ENCODE data around the gene PTTG1IP. TPM values are rescaled to one million over a fixed set of nuclear protein-coding genes. Genes with fewer than 3 reads are reported as not detected.

The PTTG1IP gene
- total RNA-seq, 1 experiment from 2014 or later: 330 TPM

DNA sequence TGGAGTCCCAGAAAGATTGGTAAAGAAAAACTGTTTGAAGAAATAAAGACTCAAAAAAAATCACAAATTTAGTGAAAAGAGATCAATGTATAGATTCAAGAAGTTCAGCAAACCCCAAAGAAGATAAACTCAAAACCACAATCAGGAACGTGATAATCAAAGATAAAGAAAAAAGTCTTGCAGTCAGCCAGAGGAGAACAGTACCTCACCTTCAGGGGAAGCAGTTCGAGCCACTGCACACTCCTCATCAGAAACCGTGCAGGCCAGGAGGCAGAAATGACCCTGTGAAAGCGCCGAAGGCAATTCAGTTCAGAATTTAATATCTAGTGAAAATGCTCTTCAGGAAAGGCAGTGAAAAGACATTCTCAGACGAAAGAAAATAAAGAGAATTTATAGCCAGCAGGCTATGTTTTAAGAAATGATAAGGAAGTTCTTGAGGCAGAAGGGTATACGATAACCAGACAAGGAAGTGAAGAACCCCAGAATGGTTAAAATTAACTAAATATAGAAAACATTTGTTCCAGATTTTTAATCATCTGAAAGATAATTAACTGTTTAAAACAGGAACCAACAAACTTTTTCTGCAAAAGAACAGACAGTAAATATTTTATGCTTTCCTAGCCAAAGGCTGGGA is 42.1 kb downstream of the PTTG1IP start:
- Histone ChIP-seq H3K9me2 (replicated peaks; ENCODE audit: low read length) (no peaks in the 10 kb centered on the region), H3K4me2 (ENCODE audit: low read length) (no peak overlapping the region), H3K9ac (ENCODE audit: low read length) (no peak overlapping the region), H3F3A (ENCODE audit: low read length, unreplicated experiment) (no peaks in the 10 kb centered on the region), H3K79me2 (ENCODE audit: low read length) (no peaks in the 10 kb centered on the region), H3K27me3 (ENCODE audit: low read length) (no peaks in the 10 kb centered on the region), H2AFZ (ENCODE audit: low read length) (no peak overlapping the region), H3K27ac (ENCODE audit: low read length) (no peak overlapping the region), H3K4me1 (ENCODE audit: insufficient read depth, low read length) (no peaks in the 10 kb centered on the region), H4K20me1 (ENCODE audit: low read length) (no peaks in the 10 kb centered on the region), H3K36me3 (ENCODE audit: low read depth, low read length) (no peaks in the 10 kb centered on the region), H3K9me3 (ENCODE audit: low read length) (peaks cover 15% of the 10 kb centered on the region; the same call in 1 of the 2 replicates), H3K4me3 (ENCODE audit: low read length) (no peak overlapping the region)
- no peak for ATAC-seq
- BruUV-seq (replicated peaks): no TSS peak
- intact Hi-C loops (cut with micrococcal nuclease): no loop called here
- ChIA-PET POLR2A (ENCODE audit: unreplicated experiment) (no interaction called here), CTCF (no interaction called here)
- no peak for DNase-seq
- TF ChIP-seq, protein P1, sequence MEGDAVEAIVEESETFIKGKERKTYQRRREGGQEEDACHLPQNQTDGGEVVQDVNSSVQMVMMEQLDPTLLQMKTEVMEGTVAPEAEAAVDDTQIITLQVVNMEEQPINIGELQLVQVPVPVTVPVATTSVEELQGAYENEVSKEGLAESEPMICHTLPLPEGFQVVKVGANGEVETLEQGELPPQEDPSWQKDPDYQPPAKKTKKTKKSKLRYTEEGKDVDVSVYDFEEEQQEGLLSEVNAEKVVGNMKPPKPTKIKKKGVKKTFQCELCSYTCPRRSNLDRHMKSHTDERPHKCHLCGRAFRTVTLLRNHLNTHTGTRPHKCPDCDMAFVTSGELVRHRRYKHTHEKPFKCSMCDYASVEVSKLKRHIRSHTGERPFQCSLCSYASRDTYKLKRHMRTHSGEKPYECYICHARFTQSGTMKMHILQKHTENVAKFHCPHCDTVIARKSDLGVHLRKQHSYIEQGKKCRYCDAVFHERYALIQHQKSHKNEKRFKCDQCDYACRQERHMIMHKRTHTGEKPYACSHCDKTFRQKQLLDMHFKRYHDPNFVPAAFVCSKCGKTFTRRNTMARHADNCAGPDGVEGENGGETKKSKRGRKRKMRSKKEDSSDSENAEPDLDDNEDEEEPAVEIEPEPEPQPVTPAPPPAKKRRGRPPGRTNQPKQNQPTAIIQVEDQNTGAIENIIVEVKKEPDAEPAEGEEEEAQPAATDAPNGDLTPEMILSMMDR (conservative IDR thresholded peaks at IDR 0.05; ENCODE audit: low read depth, low read length): no peak
- no peak for TF ChIP-seq EZH2 (IDR thresholded peaks at IDR 0.05; ENCODE audit: low read length, unreplicated experiment)
- no peak for TF ChIP-seq EZH2phosphoT487 (IDR thresholded peaks at IDR 0.05; ENCODE audit: borderline replicate concordance, low read length)

DNA sequence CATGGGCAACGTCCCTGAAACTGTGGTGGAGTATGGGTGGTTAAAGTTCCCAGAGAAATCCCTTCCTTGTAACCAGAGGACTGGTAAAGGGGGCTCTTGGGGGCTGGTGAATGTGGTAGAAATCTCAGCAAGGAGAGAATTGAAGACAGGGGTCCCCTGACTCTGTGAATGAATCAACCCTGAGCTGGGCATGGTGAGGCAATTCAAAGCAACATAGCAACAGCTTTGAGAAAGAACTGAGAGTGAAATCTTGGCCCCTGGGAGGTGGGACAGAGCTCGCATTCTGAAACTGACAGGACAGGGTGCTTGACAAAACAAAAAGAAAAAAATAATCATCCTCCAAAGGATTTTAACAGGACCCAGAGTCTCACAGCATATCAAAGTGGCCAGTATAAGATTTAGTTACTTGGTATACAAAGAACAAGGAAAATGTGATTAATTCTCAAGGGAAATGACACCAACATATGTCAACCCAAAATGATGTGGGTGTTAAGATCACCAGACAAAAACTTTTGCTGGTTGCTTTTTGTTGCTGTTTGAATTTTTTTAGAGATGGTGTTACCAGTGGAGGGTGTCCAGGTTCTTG is 43.9 kb downstream of the PTTG1IP start:
- no peak overlapping the region for H3K9ac ChIP-seq (ENCODE audit: low read length)
- no peak overlapping the region for H3K4me3 ChIP-seq (ENCODE audit: low read length)
- no peaks in the 10 kb centered on the region for H3K27me3 ChIP-seq (ENCODE audit: low read length)
- no peaks in the 10 kb centered on the region for H3K9me2 ChIP-seq (replicated peaks; ENCODE audit: low read length)
- no peaks in the 10 kb centered on the region for H4K20me1 ChIP-seq (ENCODE audit: low read length)
- intact Hi-C loops (cut with micrococcal nuclease): no loop called here
- no peak for DNase-seq
- no peaks in the 10 kb centered on the region for H3K4me1 ChIP-seq (ENCODE audit: insufficient read depth, low read length)
- no peak overlapping the region for H2AFZ ChIP-seq (ENCODE audit: low read length)
- no peaks in the 10 kb centered on the region for H3K36me3 ChIP-seq (ENCODE audit: low read depth, low read length)
- ChIA-PET POLR2A (ENCODE audit: unreplicated experiment) (no interaction called here), CTCF (no interaction called here)
- H3K4me2 ChIP-seq (ENCODE audit: low read length): no peak overlapping the region
- ATAC-seq: no peak
- H3F3A ChIP-seq (ENCODE audit: low read length, unreplicated experiment): no peaks in the 10 kb centered on the region
- H3K9me3 ChIP-seq (ENCODE audit: low read length): peaks cover 15% of the 10 kb centered on the region; the same call in 1 of the 2 replicates
- H3K79me2 ChIP-seq (ENCODE audit: low read length): no peaks in the 10 kb centered on the region
- no peak overlapping the region for H3K27ac ChIP-seq (ENCODE audit: low read length)
- no peak for TF ChIP-seq EZH2phosphoT487 (IDR thresholded peaks at IDR 0.05; ENCODE audit: borderline replicate concordance, low read length)
- TF ChIP-seq, protein P1 (conservative IDR thresholded peaks at IDR 0.05; ENCODE audit: low read depth, low read length): no peak
- TF ChIP-seq EZH2 (IDR thresholded peaks at IDR 0.05; ENCODE audit: low read length, unreplicated experiment): no peak
- BruUV-seq (replicated peaks): no TSS peak

DNA sequence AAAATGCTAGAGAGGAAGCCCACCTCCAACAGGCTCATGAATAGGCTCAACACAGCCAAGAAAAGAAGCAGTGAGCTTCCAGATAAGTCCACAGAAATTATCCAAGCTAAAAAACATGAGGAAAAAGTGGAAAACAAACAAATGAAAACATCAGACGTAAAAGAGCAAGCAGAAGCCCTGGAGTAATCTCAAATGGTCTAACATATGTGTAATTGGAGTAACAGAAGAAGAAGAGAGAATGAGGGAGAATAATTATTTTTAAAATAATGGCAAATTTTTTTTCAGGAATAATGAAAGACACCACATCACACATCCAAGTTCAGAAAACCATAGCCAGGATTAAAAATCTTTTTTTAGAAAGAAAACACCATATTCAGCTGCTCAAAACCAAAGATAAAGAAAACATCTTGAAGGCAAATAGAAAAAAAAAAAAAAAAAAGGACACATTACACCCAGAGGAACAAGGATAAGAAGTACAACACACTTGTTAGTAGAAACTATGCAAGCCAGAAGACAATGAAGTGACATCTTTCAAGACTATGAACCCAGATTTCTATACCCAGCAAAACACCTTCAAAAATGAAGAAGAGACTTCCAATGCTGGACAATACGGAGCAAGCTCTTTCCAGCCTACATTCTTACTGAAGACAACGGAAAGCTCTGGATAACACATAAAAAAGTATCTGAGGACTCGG is 45.0 kb downstream of the PTTG1IP start:
- Histone ChIP-seq H3K27me3 (ENCODE audit: low read length) (no peaks in the 10 kb centered on the region), H2AFZ (ENCODE audit: low read length) (no peak overlapping the region), H3K9ac (ENCODE audit: low read length) (no peak overlapping the region), H3F3A (ENCODE audit: low read length, unreplicated experiment) (no peaks in the 10 kb centered on the region), H3K36me3 (ENCODE audit: low read depth, low read length) (no peaks in the 10 kb centered on the region), H3K9me3 (ENCODE audit: low read length) (peaks cover 15% of the 10 kb centered on the region; the same call in 1 of the 2 replicates), H3K79me2 (ENCODE audit: low read length) (no peaks in the 10 kb centered on the region), H3K4me2 (ENCODE audit: low read length) (no peak overlapping the region), H3K4me1 (ENCODE audit: insufficient read depth, low read length) (no peaks in the 10 kb centered on the region), H4K20me1 (ENCODE audit: low read length) (no peaks in the 10 kb centered on the region), H3K4me3 (ENCODE audit: low read length) (no peak overlapping the region), H3K27ac (ENCODE audit: low read length) (no peak overlapping the region), H3K9me2 (replicated peaks; ENCODE audit: low read length) (no peaks in the 10 kb centered on the region)
- BruUV-seq (replicated peaks): no TSS peak
- TF ChIP-seq EZH2 (IDR thresholded peaks at IDR 0.05; ENCODE audit: low read length, unreplicated experiment) (no peak), EZH2phosphoT487 (IDR thresholded peaks at IDR 0.05; ENCODE audit: borderline replicate concordance, low read length) (no peak)
- TF ChIP-seq, protein P1 (conservative IDR thresholded peaks at IDR 0.05; ENCODE audit: low read depth, low read length): no peak
- intact Hi-C loops (cut with micrococcal nuclease): no loop called here
- ATAC-seq: no peak
- POLR2A ChIA-PET (ENCODE audit: unreplicated experiment): no interaction called here
- no peak for DNase-seq
- CTCF ChIA-PET: no interaction called here
